HG02798 (cell line): ENCODE data around the gene KSR2.

Experiments used
- ATAC-seq: cut with Tn5 transposase; IDR thresholded peaks from one replicate; pipeline ENCODE4 v1.9.1; 2021; ENCODE audit warnings: mild to moderate bottlenecking; ENCODE audit not compliant: unreplicated experiment, poor library complexity

KSR2 gene

DNA sequence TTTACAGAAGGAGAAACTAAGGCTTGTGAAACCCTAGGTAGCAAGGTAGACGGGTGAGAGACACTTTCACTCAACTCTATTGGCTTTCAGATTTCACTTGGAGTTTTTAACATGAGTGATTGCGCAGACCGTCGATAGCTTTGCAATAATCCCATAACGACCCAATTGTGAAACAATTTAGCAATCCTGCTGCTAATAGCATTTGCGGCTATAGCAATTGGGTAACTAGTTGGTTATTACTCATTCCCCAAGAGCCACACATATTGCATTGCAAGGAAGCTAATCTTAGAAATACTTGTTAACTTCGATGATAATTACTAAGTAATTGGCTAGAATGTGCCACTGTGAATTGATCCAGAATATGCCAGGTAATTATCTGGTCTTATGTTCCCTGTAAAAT, 447.4 kb downstream of the KSR2 start:
- no peak for ATAC-seq

- no peak for ATAC-seq
Observed at GRCh38 chr12:117518594-117519270, 450.1 kb downstream of the KSR2 start.

GRCh38 chr12:117517219-117517739, 451.5 kb downstream of the KSR2 start:
- ATAC-seq: no peak

DNA sequence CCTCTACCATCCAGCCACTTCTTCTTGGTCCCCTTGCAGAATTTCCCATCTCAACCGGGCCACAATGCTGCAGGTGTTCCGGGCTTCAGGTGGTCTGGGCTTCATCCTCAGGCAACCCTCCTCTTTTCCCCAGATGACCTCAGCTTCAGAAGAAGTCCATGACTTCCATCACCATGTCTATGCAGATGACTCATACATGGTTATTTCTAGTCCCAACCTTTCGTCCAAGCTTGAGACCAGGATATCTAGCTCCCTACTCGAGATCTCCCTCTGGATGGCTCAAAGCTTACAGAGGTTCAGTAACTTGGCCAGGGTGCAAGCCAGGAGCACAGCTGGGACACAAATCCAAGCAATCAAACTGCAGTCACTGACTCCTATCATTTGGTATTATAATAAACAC, 452.8 kb downstream of the KSR2 start:
- ATAC-seq: no peak

- no peak for ATAC-seq
Observed at GRCh38 chr12:117514016-117514415, 454.8 kb downstream of the KSR2 start.

DNA sequence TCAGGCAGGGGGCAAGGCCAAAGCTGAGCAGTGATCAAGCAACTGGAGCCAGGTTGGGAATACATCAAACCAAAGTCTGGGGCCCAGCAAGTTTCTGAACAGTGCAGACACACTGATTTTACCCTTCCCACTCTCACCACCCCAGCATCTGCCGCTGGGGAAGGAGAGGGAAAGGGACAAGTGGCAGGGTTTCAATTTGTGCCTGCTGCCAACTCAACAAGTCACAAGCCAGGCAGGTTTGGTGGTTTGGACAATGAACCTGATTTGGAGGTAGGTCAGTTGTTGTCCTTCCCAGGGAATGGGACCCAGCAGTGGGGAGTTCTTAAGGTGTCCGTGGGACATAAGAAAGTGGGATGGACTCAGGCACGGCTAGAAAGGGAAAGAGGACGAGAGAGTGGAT, 455.4 kb downstream of the KSR2 start:
- no peak for ATAC-seq

DNA sequence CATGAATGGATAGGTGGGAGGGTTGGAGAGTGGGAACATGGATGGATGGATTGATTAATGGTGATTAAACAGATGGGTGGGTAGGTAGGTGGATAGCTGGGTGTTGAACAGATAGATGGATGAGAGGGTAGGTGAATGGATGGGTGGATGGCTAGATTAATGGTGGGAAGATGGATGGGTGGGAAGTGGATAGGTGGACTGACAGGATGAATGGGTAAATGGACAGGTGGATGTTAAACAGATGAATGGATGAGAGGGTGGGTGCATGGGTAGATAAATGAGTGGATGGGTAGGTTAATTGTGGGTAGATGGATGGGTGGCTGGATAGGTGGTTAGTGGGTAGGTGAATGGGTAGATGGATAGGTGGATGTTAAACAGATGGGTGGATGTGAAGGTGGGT, 460.3 kb downstream of the KSR2 start:
- ATAC-seq: no peak

DNA sequence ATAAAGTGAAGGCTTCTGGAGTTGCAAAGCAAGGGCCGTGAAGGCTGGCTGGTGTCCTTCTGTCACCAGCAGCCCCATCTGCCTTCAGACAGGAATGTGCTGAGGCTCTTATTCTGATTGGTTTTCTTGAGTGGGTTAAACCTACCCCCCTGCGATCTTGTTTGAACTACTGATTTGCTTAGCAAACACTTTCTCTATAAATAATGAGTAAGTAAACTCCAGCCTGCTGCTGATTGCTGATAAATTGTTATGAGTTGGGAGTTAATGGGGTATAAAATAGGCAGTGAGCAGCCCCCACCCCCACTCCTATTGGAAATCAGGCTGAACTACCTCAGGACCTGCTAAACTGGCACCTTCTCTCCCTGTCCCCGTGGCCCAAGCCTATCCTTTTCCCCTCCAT, 461.2 kb downstream of the KSR2 start:
- no peak for ATAC-seq

DNA sequence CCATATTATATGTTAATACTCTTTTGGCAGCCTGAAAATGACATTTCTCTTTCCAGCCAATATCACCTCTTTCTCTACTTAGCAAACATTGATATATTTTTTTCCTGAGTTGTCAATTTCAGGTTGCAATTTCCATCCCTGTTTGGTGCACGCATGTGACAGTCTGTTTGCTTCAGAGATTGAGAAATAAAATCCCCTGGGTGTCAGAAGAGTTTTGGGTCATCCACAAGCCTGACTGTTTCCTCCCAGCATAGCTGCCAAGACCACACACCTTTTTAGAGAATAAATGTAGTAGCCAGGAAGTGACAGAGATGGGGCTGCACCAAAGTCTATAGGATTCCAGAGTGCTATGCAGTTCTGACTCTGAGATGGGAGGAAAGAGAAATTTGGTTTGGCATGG, 462.5 kb downstream of the KSR2 start:
- no peak for ATAC-seq

DNA sequence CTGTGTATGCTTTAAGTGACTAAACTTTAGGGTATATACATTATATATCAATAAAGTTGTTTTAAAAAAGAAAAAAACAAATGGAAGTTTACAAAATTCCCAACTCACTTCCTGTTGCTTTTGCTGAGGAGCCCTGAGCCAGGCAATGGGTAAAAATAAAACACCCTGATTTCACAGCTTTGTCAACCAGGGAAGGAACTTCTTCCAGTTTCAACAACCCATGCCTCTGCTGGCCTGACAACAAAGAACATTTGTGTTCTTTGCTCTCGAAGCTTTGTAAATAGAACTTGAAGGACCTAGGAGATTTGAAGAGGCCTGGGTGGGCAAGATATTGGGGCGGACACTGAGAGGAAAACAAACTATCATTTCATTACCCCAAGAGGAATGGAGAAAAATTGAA, 466.2 kb downstream of the KSR2 start:
- no peak for ATAC-seq

- ATAC-seq: no peak
Observed at GRCh38 chr12:117502233-117502632, 466.6 kb downstream of the KSR2 start.

GRCh38 chr12:117501076-117501869, 467.5 kb downstream of the KSR2 start:
- ATAC-seq: no peak

- no peak for ATAC-seq
Observed at GRCh38 chr12:117499759-117500485, 468.9 kb downstream of the KSR2 start.

GRCh38 chr12:117498880-117499279, 469.9 kb downstream of the KSR2 start:
- no peak for ATAC-seq

- ATAC-seq: no peak
Observed at GRCh38 chr12:117498256-117498655, 470.5 kb downstream of the KSR2 start.

DNA sequence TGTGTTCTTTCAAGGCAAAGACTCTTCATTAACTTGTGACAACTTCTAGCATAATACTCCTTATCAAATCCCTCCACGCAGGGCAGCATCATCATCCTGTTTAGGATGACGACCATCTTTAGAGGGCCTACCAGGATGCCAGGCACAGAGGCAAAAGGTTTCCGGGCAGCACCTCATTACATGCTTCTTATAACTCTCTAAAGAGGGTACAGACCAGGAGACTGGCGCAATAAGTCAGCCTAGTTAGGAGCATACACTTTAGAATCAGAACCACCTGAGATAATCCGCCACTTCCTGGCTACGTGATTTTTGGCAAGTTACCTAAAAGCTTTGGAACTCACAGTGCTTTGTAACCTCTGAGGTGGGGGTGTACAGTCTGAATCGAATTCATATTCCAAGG, 471.4 kb downstream of the KSR2 start:
- ATAC-seq: no peak

- ATAC-seq: no peak
Observed at GRCh38 chr12:117494833-117495655, 473.7 kb downstream of the KSR2 start.

DNA sequence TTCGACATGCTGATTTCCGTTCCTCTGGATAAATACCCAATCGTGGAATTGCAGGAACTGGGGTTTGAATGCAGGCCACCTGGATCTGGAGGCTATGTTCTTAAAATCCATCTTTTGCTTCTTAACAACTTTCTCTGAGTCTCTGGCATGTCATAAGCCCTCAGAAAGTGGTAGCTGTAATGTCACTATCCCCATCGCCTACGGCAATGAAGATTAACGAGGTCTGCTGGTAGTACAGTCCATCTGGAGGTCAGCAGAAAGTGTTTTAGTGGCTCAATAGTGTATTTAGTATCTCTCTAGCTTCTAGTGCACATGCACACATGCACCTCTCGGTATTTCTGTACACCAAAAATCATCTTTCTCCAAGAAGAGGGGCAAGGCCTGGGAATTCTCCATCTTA, 477.1 kb downstream of the KSR2 start:
- no peak for ATAC-seq

- no peak for ATAC-seq
Observed at GRCh38 chr12:117490130-117490529, 478.7 kb downstream of the KSR2 start.

DNA sequence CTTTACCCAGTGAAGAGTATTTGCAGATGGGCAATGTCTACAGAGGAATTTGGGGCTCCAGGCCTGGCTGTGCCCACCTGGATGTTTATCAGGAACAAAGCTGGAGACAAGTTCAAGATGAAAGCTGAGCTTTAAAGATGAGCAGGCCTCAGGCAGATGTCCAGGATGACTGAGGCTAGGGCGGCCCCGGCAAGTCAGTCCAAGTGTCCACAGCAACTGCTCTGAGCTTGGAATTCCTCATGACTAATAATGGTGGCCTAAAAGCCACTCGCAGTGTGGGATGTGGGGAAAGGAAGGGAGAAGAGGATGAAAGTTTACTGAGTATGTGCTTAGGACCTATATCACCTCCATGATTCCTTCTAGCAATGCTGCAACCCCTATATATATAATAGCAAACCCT, 479.1 kb downstream of the KSR2 start:
- ATAC-seq: no peak
